PC-3 (cell line): ENCODE results near the gene SLC47A2. TPM values are rescaled to one million over a fixed set of nuclear protein-coding genes. Genes with fewer than 3 reads are reported as not detected.

Experiments used
- ATAC-seq: fragments of 200-7000 bp; cut with Tn5 transposase; 2 replicates; pipeline ENCODE4 v1.9.1; 2020; ENCODE audit warnings: mild to moderate bottlenecking, moderate library complexity
- BruUV-seq: library from RNA; stranded (reverse); fragments of 400-500 nt; replicated peaks from 2 replicates; lab custom pipeline; 2021; lab: Mats Ljungman, UMichigan
- CTCF ChIA-PET: fragments of 300-600 bp; sonication (Branson Sonifier 250); formaldehyde crosslinking; loops from one replicate; lab custom pipeline; 2022; ENCODE audit warnings: antibody characterized with exemption; lab: Charles Lee
- POLR2A ChIA-PET: fragments of 300-600 bp; sonication (Branson Sonifier 250); formaldehyde crosslinking; loops from one replicate; lab custom pipeline; 2022; ENCODE audit warnings: antibody characterized with exemption; ENCODE audit not compliant: unreplicated experiment; lab: Charles Lee
- DNase-seq: peaks from one replicate; pipeline ENCODE4 v3.0.0-alpha.2; 2015
- H2AFZ ChIP-seq: fragments of 300-600 bp; sonication (generic); 2 replicates; pipeline ENCODE4 v1.6.0; 2016; ENCODE audit warnings: antibody characterized with exemption, low read length
- H3F3A ChIP-seq: fragments of 300-600 bp; sonication (generic); one replicate; pipeline ENCODE4 v1.6.0; 2017; ENCODE audit warnings: antibody characterized with exemption, low read length, control low read depth, mild to moderate bottlenecking; ENCODE audit not compliant: unreplicated experiment
- H3K27ac ChIP-seq: fragments of 300-600 bp; sonication (generic); 2 replicates; pipeline ENCODE4 v1.5.1; 2016; ENCODE audit warnings: mild to moderate bottlenecking, low read length
- H3K27me3 ChIP-seq: fragments of 300-600 bp; sonication (generic); 2 replicates; pipeline ENCODE4 v1.6.1; 2016; ENCODE audit warnings: low read length, mixed read lengths
- H3K36me3 ChIP-seq: fragments of 300-600 bp; sonication (generic); 2 replicates; pipeline ENCODE4 v1.6.1; 2016; ENCODE audit warnings: low read depth, mixed run types, low read length, mixed read lengths
- H3K4me1 ChIP-seq: fragments of 300-600 bp; sonication (generic); 2 replicates; pipeline ENCODE4 v1.5.1; 2016; ENCODE audit warnings: low read length; ENCODE audit not compliant: insufficient read depth
- H3K4me2 ChIP-seq: fragments of 300-600 bp; sonication (generic); 2 replicates; pipeline ENCODE4 v1.6.0; 2016; ENCODE audit warnings: low read length
- H3K4me3 ChIP-seq: fragments of 300-600 bp; sonication (generic); 2 replicates; pipeline ENCODE4 v1.5.1; 2016; ENCODE audit warnings: mild to moderate bottlenecking, low read length, mixed read lengths
- H3K79me2 ChIP-seq: fragments of 300-600 bp; sonication (generic); 2 replicates; pipeline ENCODE4 v1.6.1; 2017; ENCODE audit warnings: low read length, mixed read lengths
- H3K9ac ChIP-seq: fragments of 300-600 bp; sonication (generic); 2 replicates; pipeline ENCODE4 v1.6.0; 2016; ENCODE audit warnings: mild to moderate bottlenecking, low read length
- H3K9me2 ChIP-seq: fragments of 300-600 bp; sonication (generic); replicated peaks from 2 replicates; pipeline ENCODE4 v1.6.1; 2016; ENCODE audit warnings: mixed run types, low read length, mixed read lengths
- H3K9me3 ChIP-seq: fragments of 300-600 bp; sonication (generic); 2 replicates; pipeline ENCODE4 v1.6.1; 2016; ENCODE audit warnings: low read length, mixed read lengths
- H4K20me1 ChIP-seq: fragments of 300-600 bp; sonication (generic); 2 replicates; pipeline ENCODE4 v1.6.1; 2016; ENCODE audit warnings: low read length, mixed read lengths
- CTCF ChIP-seq: fragments of 300-600 bp; sonication (generic); conservative IDR thresholded peaks from 2 replicates; pipeline ENCODE4 v1.5.1; 2017; ENCODE audit warnings: antibody characterized with exemption, low read depth, mild to moderate bottlenecking, low read length
- EZH2 ChIP-seq: fragments of 300-600 bp; sonication (generic); IDR thresholded peaks from one replicate; pipeline ENCODE4 v1.6.1; 2017; ENCODE audit warnings: antibody characterized with exemption, mild to moderate bottlenecking, low read length; ENCODE audit not compliant: unreplicated experiment
- EZH2phosphoT487 ChIP-seq: fragments of 300-600 bp; sonication (generic); IDR thresholded peaks from 2 replicates; pipeline ENCODE4 v1.6.1; 2018; ENCODE audit warnings: mild to moderate bottlenecking, antibody characterized with exemption, low read length, borderline replicate concordance
- intact Hi-C: fragments of 100-400 bp; cut with micrococcal nuclease; formaldehyde crosslinking; loops from 2 replicates; pipeline ENCODE4 v1.9.0; 2023
- total RNA-seq: library from RNA; depleted of rRNA; stranded (reverse); fragments of >200 nt; gene quantifications from 2 replicates; pipeline ENCODE4 v1.2.3, GENCODE V29; 2014

SLC47A2 gene
- total RNA-seq, 1 experiment from 2014 or later: not detected

DNA sequence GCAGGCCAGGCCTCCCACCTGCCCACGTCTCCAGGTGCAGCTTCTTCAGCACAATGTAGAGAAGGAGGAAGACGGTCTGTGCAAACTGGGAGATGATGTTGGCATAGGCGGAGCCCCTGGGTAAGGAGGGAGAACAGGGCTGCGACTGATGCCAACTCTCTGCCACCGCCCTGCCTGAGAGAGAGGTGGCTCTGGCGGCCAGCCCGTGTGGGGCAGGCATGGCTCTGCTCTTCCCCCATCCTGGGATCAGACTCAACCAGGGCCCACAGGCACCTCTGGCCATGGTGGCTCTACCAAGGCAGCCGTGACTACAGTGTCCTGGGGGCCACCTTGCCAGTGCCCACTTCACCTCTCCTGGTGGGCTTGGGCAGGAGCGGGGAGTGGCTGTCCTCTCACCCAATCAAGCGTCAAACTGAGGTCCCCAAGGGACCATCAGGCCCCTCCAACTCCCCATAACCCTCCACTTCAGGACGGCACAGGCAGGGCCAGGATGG lies 8.6 kb downstream of the SLC47A2 start:
- no peak for DNase-seq
- H2AFZ ChIP-seq: no peak overlapping the region
- intact Hi-C loops: no loop called here
- H3F3A ChIP-seq: no peaks in the 10 kb centered on the region
- ATAC-seq: no peak
- H3K9ac ChIP-seq: no peak overlapping the region
- TF ChIP-seq EZH2phosphoT487: no peak
- no peak for TF ChIP-seq EZH2
- TF ChIP-seq CTCF: no peak
- H3K36me3 ChIP-seq: no peaks in the 10 kb centered on the region
- H3K9me3 ChIP-seq: no peaks in the 10 kb centered on the region
- POLR2A ChIA-PET: no interaction called here
- no peaks in the 10 kb centered on the region for H3K27me3 ChIP-seq
- no peaks in the 10 kb centered on the region for H3K9me2 ChIP-seq
- CTCF ChIA-PET: no interaction called here
- no peaks in the 10 kb centered on the region for H3K79me2 ChIP-seq
- H3K27ac ChIP-seq: no peak overlapping the region
- H3K4me3 ChIP-seq: no peak overlapping the region
- no peaks in the 10 kb centered on the region for H3K4me1 ChIP-seq
- no peaks in the 10 kb centered on the region for H4K20me1 ChIP-seq
- BruUV-seq: no TSS peak
- H3K4me2 ChIP-seq: no peak overlapping the region

GRCh38 chr17:19706791-19707727 lies 9.3 kb downstream of the SLC47A2 start:
- Histone ChIP-seq H3K27ac (no peak overlapping the region), H3K36me3 (no peaks in the 10 kb centered on the region), H3K4me3 (no peak overlapping the region), H3K79me2 (no peaks in the 10 kb centered on the region), H2AFZ (no peak overlapping the region), H4K20me1 (no peaks in the 10 kb centered on the region), H3K4me2 (no peak overlapping the region), H3K9me2 (no peaks in the 10 kb centered on the region), H3F3A (no peaks in the 10 kb centered on the region), H3K27me3 (no peaks in the 10 kb centered on the region), H3K4me1 (no peaks in the 10 kb centered on the region), H3K9ac (no peak overlapping the region), H3K9me3 (no peaks in the 10 kb centered on the region)
- no peak for TF ChIP-seq CTCF
- no peak for TF ChIP-seq EZH2phosphoT487
- TF ChIP-seq EZH2: no peak
- BruUV-seq: no TSS peak
- no peak for DNase-seq
- intact Hi-C loops: no loop called here
- POLR2A ChIA-PET: no interaction called here
- CTCF ChIA-PET: no interaction called here
- no peak for ATAC-seq
